Thymus (tissue), 14 donors: ENCODE data around the gene KRTAP10-3. TPM values are rescaled to one million over a fixed set of nuclear protein-coding genes. Genes with fewer than 3 reads are reported as not detected.
"Not testable (repeated sequence)": the region's sequence is repeated elsewhere in the genome, so short reads cannot be mapped to it uniquely, and the experiment has no call there.

Experiments used
- DNase-seq, 9 donors: peaks; one replicate each; pipeline ENCODE4 v3.0.0-alpha.2; 2013; ENCODE audit warnings: low spot score in 9 of 9, low read depth in 6 of 9, missing footprints in 1 of 9
- H3K27ac ChIP-seq, 2 donors: one replicate each; pipeline ENCODE4 v1.5.1; 2013; ENCODE audit warnings: control low read depth in 1 of 2, low read depth in 1 of 2, low read length in 1 of 2, mild to moderate bottlenecking in 1 of 2, moderate library complexity in 1 of 2
- H3K27me3 ChIP-seq, 2 donors: one replicate each; pipeline ENCODE4 v1.5.1; 2013; ENCODE audit warnings: low read length in 1 of 2; ENCODE audit not compliant: control insufficient read depth in 2 of 2, insufficient read depth in 1 of 2
- H3K36me3 ChIP-seq, 2 donors: one replicate each; pipeline ENCODE4 v1.5.1; 2013; ENCODE audit warnings: low read length in 1 of 2, mild to moderate bottlenecking in 1 of 2, moderate library complexity in 1 of 2; ENCODE audit not compliant: control insufficient read depth in 2 of 2, insufficient read depth in 2 of 2
- H3K4me1 ChIP-seq, 2 donors: one replicate each; pipeline ENCODE4 v1.5.1; 2013; ENCODE audit warnings: low read length in 2 of 2; ENCODE audit not compliant: control insufficient read depth in 2 of 2, insufficient read depth in 2 of 2
- H3K4me3 ChIP-seq, 2 donors: one replicate each; pipeline ENCODE4 v1.5.1; 2013; ENCODE audit warnings: low read length in 2 of 2, control low read depth in 1 of 2, mild to moderate bottlenecking in 1 of 2
- H3K9me3 ChIP-seq, 2 donors: one replicate each; pipeline ENCODE4 v1.5.1; 2013; ENCODE audit warnings: low read length in 1 of 2, mild to moderate bottlenecking in 1 of 2; ENCODE audit not compliant: control insufficient read depth in 2 of 2, insufficient read depth in 1 of 2
- WGBS: extraction: QIAGEN DNeasy Blood & Tissue Kit; methylation state at CpG from one replicate; pipeline ENCODE4 v1.1.7; 2013; 5-methylcytosine and 5-hydroxymethylcytosine counted together
- long read RNA-seq, 10 donors: transcript quantifications; one replicate each; lab custom pipeline, GENCODE V29; 2026
- polyA plus RNA-seq: library from polyadenylated mRNA; stranded (reverse); fragments of 200-250 nt; gene quantifications from one replicate; pipeline ENCODE4 v1.2.3, GENCODE V29; 2013
- total RNA-seq: library from RNA; stranded (reverse); fragments of 120-200 nt; gene quantifications from one replicate; pipeline ENCODE4 v1.2.4, GENCODE V29; 2013
- donor health status: healthy.

KRTAP10-3 gene
- total RNA-seq, result not detected
- polyA plus RNA-seq, result not detected
- long read RNA-seq, donor 1, result 0 reads
- long read RNA-seq, donor 2, result 0 reads
- long read RNA-seq, donor 3, result 0 reads
- long read RNA-seq, donor 4, result 0 reads
- long read RNA-seq, donor 5, result 0 reads
- long read RNA-seq, donor 6, result 0 reads
- long read RNA-seq, donor 7, result 0 reads
- long read RNA-seq, donor 8, result 0 reads
- long read RNA-seq, donor 9, result 0 reads
- long read RNA-seq, donor 10, result 0 reads

GRCh38 chr21:44558695-44559094 lies at the start of gene KRTAP10-3:
KRTAP10-3 (minus strand) TSS chr21:44558795; CDS start chr21:44558715, 80 bp downstream.
- no peak within 1 kb of the TSS for H3K27ac ChIP-seq
- H3K27me3 ChIP-seq, result peaks cover 0 to 7% of the 10 kb centered on the region in 2 donors
- DNase-seq, result no peak
- H3K36me3 ChIP-seq, result no peaks in the 10 kb centered on the region
- no peaks in the 10 kb centered on the region for H3K4me1 ChIP-seq
- no peak within 1 kb of the TSS for H3K4me3 ChIP-seq
- no peaks in the 10 kb centered on the region for H3K9me3 ChIP-seq
- 72% methylated on average over 5 of the region's 5 CpGs for WGBS

GRCh38 chr21:44606495-44606894 lies 47.9 kb upstream of the KRTAP10-3 start:
- Histone ChIP-seq H3K27me3 (no peaks in the 10 kb centered on the region), H3K9me3 (peaks cover 2 to 8% of the 10 kb centered on the region in 2 donors), H3K4me3 (no peak overlapping the region), H3K4me1 (no peaks in the 10 kb centered on the region), H3K36me3 (no peaks in the 10 kb centered on the region), H3K27ac (no peak overlapping the region)
- 94% methylated on average over 4 of the region's 4 CpGs for WGBS
- DNase-seq, result no peak

GRCh38 chr21:44603911-44604310 lies 45.3 kb upstream of the KRTAP10-3 start:
- no peak overlapping the region for H3K4me3 ChIP-seq
- DNase-seq, result no peak
- 93% methylated on average over 8 of the region's 8 CpGs for WGBS
- H3K4me1 ChIP-seq, result no peaks in the 10 kb centered on the region
- no peaks in the 10 kb centered on the region for H3K27me3 ChIP-seq
- peaks cover 0 to 2% of the 10 kb centered on the region in 2 donors for H3K9me3 ChIP-seq
- no peak overlapping the region for H3K27ac ChIP-seq
- H3K36me3 ChIP-seq, result no peaks in the 10 kb centered on the region

- Histone ChIP-seq H3K27ac (no peak overlapping the region), H3K36me3 (no peaks in the 10 kb centered on the region), H3K27me3 (no peaks in the 10 kb centered on the region), H3K4me1 (no peaks in the 10 kb centered on the region), H3K4me3 (no peak overlapping the region), H3K9me3 (peaks cover 0 to 2% of the 10 kb centered on the region in 2 donors)
- 72% methylated on average over 17 of the region's 17 CpGs for WGBS
- no peak for DNase-seq
Measured at GRCh38 chr21:44603109-44603875, 44.7 kb upstream of the KRTAP10-3 start.

- H3K4me1 ChIP-seq, result no peaks in the 10 kb centered on the region
- no peak overlapping the region for H3K27ac ChIP-seq
- H3K36me3 ChIP-seq, result no peaks in the 10 kb centered on the region
- H3K9me3 ChIP-seq, result peaks cover 0 to 2% of the 10 kb centered on the region in 2 donors
- WGBS, result 88% methylated on average over 21 of the region's 21 CpGs
- no peak for DNase-seq
- H3K4me3 ChIP-seq, result no peak overlapping the region
- H3K27me3 ChIP-seq, result no peaks in the 10 kb centered on the region
Measured at GRCh38 chr21:44602463-44602850, 43.9 kb upstream of the KRTAP10-3 start.

- H3K36me3 ChIP-seq, result no peaks in the 10 kb centered on the region
- no peak for DNase-seq
- no peaks in the 10 kb centered on the region for H3K27me3 ChIP-seq
- peaks cover 0 to 2% of the 10 kb centered on the region in 2 donors for H3K9me3 ChIP-seq
- no peak overlapping the region for H3K27ac ChIP-seq
- H3K4me3 ChIP-seq, result no peak overlapping the region
- 85% methylated on average over 23 of the region's 23 CpGs for WGBS
- no peaks in the 10 kb centered on the region for H3K4me1 ChIP-seq
Measured at GRCh38 chr21:44601596-44602462, 43.2 kb upstream of the KRTAP10-3 start.

GRCh38 chr21:44601091-44601490 lies 42.5 kb upstream of the KRTAP10-3 start:
- H3K36me3 ChIP-seq, DNase-seq, H3K4me3 ChIP-seq, H3K27me3 ChIP-seq, H3K9me3 ChIP-seq, H3K27ac ChIP-seq, H3K4me1 ChIP-seq: not testable (repeated sequence)
- 82% methylated on average over 10 of the region's 10 CpGs for WGBS

- WGBS, result 86% methylated on average over 23 of the region's 23 CpGs
- not testable (repeated sequence) for H3K27me3 ChIP-seq, DNase-seq, H3K4me3 ChIP-seq, H3K36me3 ChIP-seq, H3K4me1 ChIP-seq, H3K27ac ChIP-seq, H3K9me3 ChIP-seq
Measured at GRCh38 chr21:44600118-44600978, 41.8 kb upstream of the KRTAP10-3 start, which contains the start of gene KRTAP10-7. KRTAP10-7 (plus strand) TSS chr21:44600597; CDS start chr21:44600622, 25 bp downstream.
